Cardiac muscle cell (in vitro differentiated cells and primary cell): ENCODE measurements around the gene FAM107A. TPM values are rescaled to one million over a fixed set of nuclear protein-coding genes. Genes with fewer than 3 reads are reported as not detected.
A peak's percentile ranks its signal among the peaks of the same experiment; 100 is the strongest.

Experiments used
- DNase-seq, 2 donors: peaks; one replicate each; pipeline versions ENCODE4 v3.0.0 to v3.0.0-alpha.2; 2010 to 2017; ENCODE audit warnings: low read depth in 1 of 2, low spot score in 1 of 2
- H3K27ac ChIP-seq: fragments of 200-600 bp; sonication (generic); 2 replicates; pipeline ENCODE4 v1.5.1; 2016
- H3K27me3 ChIP-seq: fragments of 200-600 bp; sonication (generic); 2 replicates; pipeline ENCODE4 v1.6.0; 2016; ENCODE audit warnings: control low read depth
- H3K36me3 ChIP-seq: fragments of 200-600 bp; sonication (generic); 2 replicates; pipeline ENCODE4 v1.5.1; 2016; ENCODE audit warnings: control low read depth
- H3K4me1 ChIP-seq: fragments of 200-600 bp; sonication (generic); 2 replicates; pipeline ENCODE4 v1.8.1; 2017; ENCODE audit warnings: low read depth, mild to moderate bottlenecking, mixed run types
- H3K4me3 ChIP-seq: fragments of 200-600 bp; sonication (generic); 2 replicates; pipeline ENCODE4 v1.5.1; 2016; ENCODE audit warnings: mild to moderate bottlenecking
- H3K9me3 ChIP-seq: fragments of 200-600 bp; sonication (generic); 2 replicates; pipeline ENCODE4 v1.5.1; 2017; ENCODE audit warnings: low read depth, mild to moderate bottlenecking, control low read depth
- CTCF ChIP-seq: IDR thresholded peaks from 2 replicates; pipeline ENCODE4 v1.5.1; 2012; ENCODE audit warnings: low read depth, mild to moderate bottlenecking, low read length
- polyA plus RNA-seq: library from polyadenylated mRNA; unstranded; fragments of >200 nt; fragmentation: Nextera tagmentation; extraction: Ambion mirVana; gene quantifications from 2 replicates; pipeline ENCODE4 v1.2.1, GENCODE V29; 2016
- total RNA-seq: library from RNA; depleted of rRNA; stranded (reverse); fragments of >200 nt; gene quantifications from 2 replicates; pipeline ENCODE4 v1.2.3, GENCODE V29; 2016

Gene FAM107A
- total and polyA plus RNA-seq, 2 experiments from 2014 or later = not detected

DNA sequence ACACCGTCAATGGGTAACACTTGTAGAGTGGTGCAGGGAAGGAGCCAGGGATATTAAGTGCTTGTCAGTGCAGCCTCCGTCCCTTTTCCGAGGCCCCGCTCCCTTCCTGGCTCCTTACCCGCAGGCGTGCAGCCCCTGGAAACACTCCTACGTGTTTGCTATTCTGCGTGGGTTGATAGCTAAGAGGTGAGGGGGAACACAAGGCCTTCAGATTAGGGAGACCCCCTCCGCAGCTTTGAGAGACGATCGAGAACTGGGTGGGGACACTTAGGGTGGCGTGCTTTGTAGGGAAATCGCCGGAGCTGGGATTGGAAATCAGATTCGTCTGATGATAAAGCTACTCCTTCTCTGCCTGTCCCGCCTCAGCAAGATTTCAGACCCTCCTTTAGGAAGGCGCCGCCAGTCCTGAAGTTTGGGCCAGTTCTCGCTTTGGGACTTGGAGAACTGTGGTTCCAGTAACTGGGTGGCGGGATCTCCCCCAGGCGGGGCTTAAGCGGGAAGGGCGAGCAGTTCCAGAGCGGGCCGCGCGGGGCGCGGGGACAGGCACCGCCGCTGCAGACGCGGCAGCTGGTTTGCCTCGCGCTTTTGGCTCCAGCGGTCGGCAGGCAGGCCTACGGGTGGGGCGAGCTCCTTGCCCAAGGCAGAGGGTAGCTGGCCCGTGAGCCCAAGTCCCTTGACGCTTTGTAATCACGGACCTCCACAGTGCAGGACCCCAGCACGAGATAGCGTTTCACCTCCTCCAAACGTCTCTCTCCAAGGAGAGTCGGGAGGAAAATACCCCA is 8.0 kb upstream of the FAM107A start:
- peak; percentile 78 for TF ChIP-seq CTCF
- Histone ChIP-seq H3K27ac (no peak overlapping the region), H3K4me1 (no peaks in the 10 kb centered on the region), H3K27me3 (peaks cover 63% of the 10 kb centered on the region), H3K36me3 (no peaks in the 10 kb centered on the region), H3K9me3 (no peaks in the 10 kb centered on the region), H3K4me3 (peak overlapping the region; percentile 3)
- DNase-seq = peak; percentile 74 to 78

DNA sequence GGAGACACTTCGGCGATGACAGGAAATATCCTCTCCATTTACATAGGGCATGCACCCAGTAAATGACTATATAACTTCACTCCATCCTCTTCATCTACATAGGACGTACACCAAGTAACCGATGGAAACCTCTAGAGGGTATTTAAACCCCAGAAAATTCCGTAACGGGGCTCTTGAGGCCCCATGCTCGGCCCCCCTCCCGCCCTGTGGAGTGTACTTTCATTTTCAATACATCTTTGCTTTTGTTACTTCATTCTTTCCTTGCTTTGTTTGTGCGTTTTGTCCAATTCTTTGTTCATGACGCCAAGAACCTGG is 7.5 kb upstream of the FAM107A start:
- Histone ChIP-seq H3K4me1 (no peaks in the 10 kb centered on the region), H3K4me3 (no peak overlapping the region), H3K27ac (no peak overlapping the region), H3K9me3 (no peaks in the 10 kb centered on the region), H3K36me3 (no peaks in the 10 kb centered on the region), H3K27me3 (peaks cover 63% of the 10 kb centered on the region)
- DNase-seq = peak in 1 of 2 donors; percentile 46
- no peak for TF ChIP-seq CTCF

- H3K9me3 ChIP-seq = no peaks in the 10 kb centered on the region
- peaks cover 49% of the 10 kb centered on the region for H3K27me3 ChIP-seq
- H3K4me1 ChIP-seq = no peaks in the 10 kb centered on the region
- H3K36me3 ChIP-seq = no peaks in the 10 kb centered on the region
- H3K27ac ChIP-seq = no peak overlapping the region
- H3K4me3 ChIP-seq = no peak overlapping the region
- DNase-seq = peak in 1 of 2 donors; percentile 29
- TF ChIP-seq CTCF = no peak
Measured at GRCh38 chr3:58581328-58582091, 4.3 kb upstream of the FAM107A start.

GRCh38 chr3:58580826-58581327 is 3.7 kb upstream of the FAM107A start:
- Histone ChIP-seq H3K36me3 (no peaks in the 10 kb centered on the region), H3K4me3 (no peak overlapping the region), H3K27ac (no peak overlapping the region), H3K27me3 (peaks cover 45% of the 10 kb centered on the region), H3K4me1 (no peaks in the 10 kb centered on the region), H3K9me3 (no peaks in the 10 kb centered on the region)
- DNase-seq = peak in 1 of 2 donors; percentile 36
- TF ChIP-seq CTCF = no peak

- H3K27me3 ChIP-seq = peaks cover 25% of the 10 kb centered on the region
- no peak for DNase-seq
- H3K9me3 ChIP-seq = no peaks in the 10 kb centered on the region
- H3K27ac ChIP-seq = no peak overlapping the region
- no peak for TF ChIP-seq CTCF
- H3K4me1 ChIP-seq = no peaks in the 10 kb centered on the region
- no peak overlapping the region for H3K4me3 ChIP-seq
- H3K36me3 ChIP-seq = no peaks in the 10 kb centered on the region
Measured at GRCh38 chr3:58578873-58579272, 1.7 kb upstream of the FAM107A start.
